ENCODE measurements around the gene ELMO1.

GRCh38 chr7:37186753-37187152 lies 261.9 kb downstream of the ELMO1 start:
- TF ChIP-seq, protein P1, sequence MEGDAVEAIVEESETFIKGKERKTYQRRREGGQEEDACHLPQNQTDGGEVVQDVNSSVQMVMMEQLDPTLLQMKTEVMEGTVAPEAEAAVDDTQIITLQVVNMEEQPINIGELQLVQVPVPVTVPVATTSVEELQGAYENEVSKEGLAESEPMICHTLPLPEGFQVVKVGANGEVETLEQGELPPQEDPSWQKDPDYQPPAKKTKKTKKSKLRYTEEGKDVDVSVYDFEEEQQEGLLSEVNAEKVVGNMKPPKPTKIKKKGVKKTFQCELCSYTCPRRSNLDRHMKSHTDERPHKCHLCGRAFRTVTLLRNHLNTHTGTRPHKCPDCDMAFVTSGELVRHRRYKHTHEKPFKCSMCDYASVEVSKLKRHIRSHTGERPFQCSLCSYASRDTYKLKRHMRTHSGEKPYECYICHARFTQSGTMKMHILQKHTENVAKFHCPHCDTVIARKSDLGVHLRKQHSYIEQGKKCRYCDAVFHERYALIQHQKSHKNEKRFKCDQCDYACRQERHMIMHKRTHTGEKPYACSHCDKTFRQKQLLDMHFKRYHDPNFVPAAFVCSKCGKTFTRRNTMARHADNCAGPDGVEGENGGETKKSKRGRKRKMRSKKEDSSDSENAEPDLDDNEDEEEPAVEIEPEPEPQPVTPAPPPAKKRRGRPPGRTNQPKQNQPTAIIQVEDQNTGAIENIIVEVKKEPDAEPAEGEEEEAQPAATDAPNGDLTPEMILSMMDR (IDR thresholded peaks at IDR 0.05): no peak
- TF ChIP-seq EP300 (IDR thresholded peaks at IDR 0.05) (no peak), RFX5 (IDR thresholded peaks at IDR 0.05) (no peak), POLR2A (IDR thresholded peaks at IDR 0.05; ENCODE audit: low read length) (no peak), RAD21 (conservative IDR thresholded peaks at IDR 0.05 in 1 of 2, IDR thresholded peaks at IDR 0.05 in 1 of 2) (no peak), CEBPB (IDR thresholded peaks at IDR 0.05) (no peak), NR3C1 (IDR thresholded peaks at IDR 0.05) (no peak), PHF8 (IDR thresholded peaks at IDR 0.05; ENCODE audit: borderline replicate concordance, low read depth) (no peak), POLR2AphosphoS2 (conservative IDR thresholded peaks at IDR 0.05; ENCODE audit: low read length) (no peak)
- TF ChIP-seq, protein P2, sequence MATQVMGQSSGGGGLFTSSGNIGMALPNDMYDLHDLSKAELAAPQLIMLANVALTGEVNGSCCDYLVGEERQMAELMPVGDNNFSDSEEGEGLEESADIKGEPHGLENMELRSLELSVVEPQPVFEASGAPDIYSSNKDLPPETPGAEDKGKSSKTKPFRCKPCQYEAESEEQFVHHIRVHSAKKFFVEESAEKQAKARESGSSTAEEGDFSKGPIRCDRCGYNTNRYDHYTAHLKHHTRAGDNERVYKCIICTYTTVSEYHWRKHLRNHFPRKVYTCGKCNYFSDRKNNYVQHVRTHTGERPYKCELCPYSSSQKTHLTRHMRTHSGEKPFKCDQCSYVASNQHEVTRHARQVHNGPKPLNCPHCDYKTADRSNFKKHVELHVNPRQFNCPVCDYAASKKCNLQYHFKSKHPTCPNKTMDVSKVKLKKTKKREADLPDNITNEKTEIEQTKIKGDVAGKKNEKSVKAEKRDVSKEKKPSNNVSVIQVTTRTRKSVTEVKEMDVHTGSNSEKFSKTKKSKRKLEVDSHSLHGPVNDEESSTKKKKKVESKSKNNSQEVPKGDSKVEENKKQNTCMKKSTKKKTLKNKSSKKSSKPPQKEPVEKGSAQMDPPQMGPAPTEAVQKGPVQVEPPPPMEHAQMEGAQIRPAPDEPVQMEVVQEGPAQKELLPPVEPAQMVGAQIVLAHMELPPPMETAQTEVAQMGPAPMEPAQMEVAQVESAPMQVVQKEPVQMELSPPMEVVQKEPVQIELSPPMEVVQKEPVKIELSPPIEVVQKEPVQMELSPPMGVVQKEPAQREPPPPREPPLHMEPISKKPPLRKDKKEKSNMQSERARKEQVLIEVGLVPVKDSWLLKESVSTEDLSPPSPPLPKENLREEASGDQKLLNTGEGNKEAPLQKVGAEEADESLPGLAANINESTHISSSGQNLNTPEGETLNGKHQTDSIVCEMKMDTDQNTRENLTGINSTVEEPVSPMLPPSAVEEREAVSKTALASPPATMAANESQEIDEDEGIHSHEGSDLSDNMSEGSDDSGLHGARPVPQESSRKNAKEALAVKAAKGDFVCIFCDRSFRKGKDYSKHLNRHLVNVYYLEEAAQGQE (IDR thresholded peaks at IDR 0.05): no peak

All from A549 (cell line).